ENCODE data around the gene CLSTN2. TPM values are rescaled to one million over a fixed set of nuclear protein-coding genes. Genes with fewer than 3 reads are reported as not detected.

The CLSTN2 gene
- total and polyA plus RNA-seq, 4 donors, result 0.09 to 2.2 (median 0.55) TPM

- TF ChIP-seq REST (IDR thresholded peaks at IDR 0.05), result no peak
- TF ChIP-seq SP1 (IDR thresholded peaks at IDR 0.05), result no peak
- TF ChIP-seq EGR1 (IDR thresholded peaks at IDR 0.05; ENCODE audit: low read depth in 2 of 2), result no peak
- no peak for TF ChIP-seq FOXA1 (IDR thresholded peaks at IDR 0.05)
Measured at GRCh38 chr3:140395134-140396075, 460.4 kb downstream of the CLSTN2 start (continued).

- DNase-seq (ENCODE audit: low spot score), result no peak
- Histone ChIP-seq H3K9ac (ENCODE audit: low read depth in 1 of 2, low read length in 2 of 2) (no peak overlapping the region), H3K27me3 (ENCODE audit: control insufficient read depth in 4 of 4, insufficient read depth in 4 of 4, low read length in 3 of 4) (no peaks in the 10 kb centered on the region), H3K4me1 (ENCODE audit: control insufficient read depth in 4 of 4, insufficient read depth in 4 of 4, low read length in 3 of 4) (no peaks in the 10 kb centered on the region), H3K4me3 (ENCODE audit: low read depth in 1 of 3, low read length in 3 of 3) (no peak overlapping the region), H3K36me3 (ENCODE audit: control insufficient read depth in 4 of 4, insufficient read depth in 3 of 4, low read depth in 1 of 4, low read length in 3 of 4) (no peaks in the 10 kb centered on the region), H3K9me3 (ENCODE audit: control insufficient read depth in 4 of 4, low read length in 3 of 4) (no peaks in the 10 kb centered on the region), H3K27ac (ENCODE audit: low read depth in 1 of 2, low read length in 2 of 2) (no peak overlapping the region)
- TF ChIP-seq JUND (IDR thresholded peaks at IDR 0.05), result no peak
- no peak for TF ChIP-seq HNF4G (IDR thresholded peaks at IDR 0.05)
- TF ChIP-seq TAF1 (conservative IDR thresholded peaks at IDR 0.05), result no peak
- TF ChIP-seq GABPA (IDR thresholded peaks at IDR 0.05 in 1 of 2, conservative IDR thresholded peaks at IDR 0.05 in 1 of 2), result no peak
- no peak for TF ChIP-seq ZBTB33 (IDR thresholded peaks at IDR 0.05)
- TF ChIP-seq NR2F2 (IDR thresholded peaks at IDR 0.05), result no peak
- TF ChIP-seq SP1 (IDR thresholded peaks at IDR 0.05), result no peak
- no peak for TF ChIP-seq MAX (IDR thresholded peaks at IDR 0.05)
- TF ChIP-seq HNF4A (conservative IDR thresholded peaks at IDR 0.05), result no peak
- 71% methylated on average over 3 of the region's 3 CpGs for WGBS
Measured at GRCh38 chr3:140396110-140396509, 461.1 kb downstream of the CLSTN2 start.

GRCh38 chr3:140397847-140398246 is 462.9 kb downstream of the CLSTN2 start:
- Histone ChIP-seq H3K9ac (ENCODE audit: low read depth in 1 of 2, low read length in 2 of 2) (no peak overlapping the region), H3K27ac (ENCODE audit: low read depth in 1 of 2, low read length in 2 of 2) (no peak overlapping the region), H3K9me3 (ENCODE audit: control insufficient read depth in 4 of 4, low read length in 3 of 4) (no peaks in the 10 kb centered on the region), H3K4me3 (ENCODE audit: low read depth in 1 of 3, low read length in 3 of 3) (no peak overlapping the region), H3K36me3 (ENCODE audit: control insufficient read depth in 4 of 4, insufficient read depth in 3 of 4, low read depth in 1 of 4, low read length in 3 of 4) (no peaks in the 10 kb centered on the region), H3K27me3 (ENCODE audit: control insufficient read depth in 4 of 4, insufficient read depth in 4 of 4, low read length in 3 of 4) (no peaks in the 10 kb centered on the region), H3K4me1 (ENCODE audit: control insufficient read depth in 4 of 4, insufficient read depth in 4 of 4, low read length in 3 of 4) (no peaks in the 10 kb centered on the region)
- no peak for TF ChIP-seq RXRA (IDR thresholded peaks at IDR 0.05)
- TF ChIP-seq SP1 (IDR thresholded peaks at IDR 0.05), result no peak
- no peak for TF ChIP-seq CTCF (IDR thresholded peaks at IDR 0.05; ENCODE audit: low read depth, low read length, missing input control)
- TF ChIP-seq REST (IDR thresholded peaks at IDR 0.05), result no peak
- no peak for DNase-seq (ENCODE audit: low spot score)
